Lung (tissue), 12 donors: ENCODE data around the gene SYNGR4. TPM values are rescaled to one million over a fixed set of nuclear protein-coding genes. Genes with fewer than 3 reads are reported as not detected.

Experiments
- ATAC-seq: fragments of 200-7000 bp; cut with Tn5 transposase; one replicate; pipeline ENCODE4 v1.9.1; 2020; ENCODE audit warnings: moderate number of reproducible peaks; ENCODE audit not compliant: insufficient read depth, low FRiP score
- DNase-seq, 3 donors: peaks; one replicate each; pipeline ENCODE4 v3.0.0-alpha.2; 2013 to 2017
- H3K27ac ChIP-seq, 2 donors: one replicate each; pipeline ENCODE4 v1.5.1; 2013; ENCODE audit warnings: mild to moderate bottlenecking in 2 of 2, moderate library complexity in 2 of 2, control low read depth in 1 of 2, inconsistent platforms in 1 of 2, low read depth in 1 of 2, low read length in 1 of 2
- H3K27me3 ChIP-seq, 3 donors: one replicate each; pipeline ENCODE4 v1.5.1; 2013; ENCODE audit warnings: low read length in 2 of 3; ENCODE audit not compliant: control insufficient read depth in 3 of 3, insufficient read depth in 3 of 3
- H3K36me3 ChIP-seq, 4 donors: one replicate each; pipeline ENCODE4 v1.5.1; 2013; ENCODE audit warnings: low read length in 4 of 4, mild to moderate bottlenecking in 1 of 4, moderate library complexity in 1 of 4; ENCODE audit not compliant: control insufficient read depth in 4 of 4, insufficient read depth in 4 of 4
- H3K4me1 ChIP-seq, 5 donors: one replicate each; pipeline ENCODE4 v1.5.1; 2013; ENCODE audit warnings: low read length in 5 of 5, mild to moderate bottlenecking in 2 of 5, moderate library complexity in 1 of 5; ENCODE audit not compliant: control insufficient read depth in 5 of 5, insufficient read depth in 5 of 5
- H3K4me3 ChIP-seq: one replicate; pipeline ENCODE4 v1.5.1; 2013; ENCODE audit warnings: mild to moderate bottlenecking, control low read depth, moderate library complexity
- H3K9ac ChIP-seq, 2 donors: one replicate each; pipeline ENCODE4 v1.5.1; 2013; ENCODE audit warnings: low read length in 2 of 2, control low read depth in 1 of 2; ENCODE audit not compliant: insufficient read depth in 1 of 2
- H3K9me3 ChIP-seq, 4 donors: one replicate each; pipeline ENCODE4 v1.5.1; 2013; ENCODE audit warnings: low read length in 3 of 4, mild to moderate bottlenecking in 1 of 4, moderate library complexity in 1 of 4; ENCODE audit not compliant: control insufficient read depth in 4 of 4, insufficient read depth in 3 of 4
- WGBS, 2 donors: extraction: QIAGEN DNeasy Blood & Tissue Kit; methylation state at CpG; one replicate each; pipeline ENCODE4 v1.1.7; 2013; 5-methylcytosine and 5-hydroxymethylcytosine counted together
- polyA plus RNA-seq, 2 donors: library from polyadenylated mRNA; stranded (reverse); fragments of 200-250 nt; gene quantifications; one replicate each; pipeline ENCODE4 v1.2.1, GENCODE V29; 2013
- total RNA-seq, 2 donors: library from RNA; depleted of rRNA in 1 of 2; stranded (reverse); fragments of >200 nt in 1 of 2; gene quantifications; one replicate each; pipeline ENCODE4 v1.2.1, GENCODE V29; 2014 to 2021
- TF ChIP-seq, protein P1 (sequence below): IDR thresholded peaks from 2 replicates; pipeline ENCODE4 v1.5.1; 2012; ENCODE audit warnings: mild to moderate bottlenecking; ENCODE audit errors: control extremely low read depth, extremely low read depth
- donor health status: control.
- donor health status: control.
- donor health status: Bipolar disorder and iron deficiency.
- donor health status: healthy.
- donor health status: DM: yes; HTN: yes; CAD: no.

SYNGR4 gene
- total and polyA plus RNA-seq, 4 donors: not detected

DNA sequence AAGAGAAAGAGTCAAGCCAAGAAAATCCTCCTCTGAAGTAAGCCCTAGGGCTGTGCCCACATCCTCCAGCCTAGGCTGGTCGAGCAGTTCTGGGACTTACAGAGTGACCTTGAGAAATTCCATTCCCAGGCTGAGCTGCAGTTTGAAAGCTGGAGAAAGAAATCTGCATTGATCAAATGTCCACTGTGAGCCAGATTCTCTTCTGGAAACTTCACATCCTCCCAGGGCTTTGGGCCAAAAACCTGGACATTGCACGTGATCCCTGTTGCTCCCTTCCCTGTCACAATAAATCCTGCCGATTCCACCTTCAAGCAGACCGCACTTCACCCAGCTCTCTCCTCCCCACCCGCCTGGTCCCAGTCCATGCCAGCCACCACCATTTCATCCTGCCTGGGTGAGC lies 16.1 kb upstream of the SYNGR4 start:
- Histone ChIP-seq H3K4me3 (no peak overlapping the region), H3K9me3 (no peaks in the 10 kb centered on the region), H3K27me3 (no peaks in the 10 kb centered on the region)

DNA sequence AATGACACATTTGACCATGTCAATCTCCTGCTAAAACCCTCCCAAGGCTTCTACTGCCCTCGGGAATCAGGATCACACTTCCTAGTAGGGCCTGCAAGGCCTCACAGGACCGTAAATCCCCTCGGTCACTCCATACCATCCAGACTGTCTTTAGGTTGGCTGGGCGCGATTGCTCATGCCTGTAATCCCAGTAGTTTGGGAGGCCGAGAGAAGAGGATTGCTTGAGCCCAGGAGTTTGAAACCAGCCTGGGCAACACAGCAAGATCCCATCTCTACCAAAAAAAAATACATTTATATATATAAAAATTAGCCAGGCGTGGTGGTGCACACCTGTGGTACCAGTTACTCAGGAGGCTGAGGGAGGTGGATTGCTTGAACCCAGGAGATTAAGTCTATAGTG lies 15.4 kb upstream of the SYNGR4 start:
- Histone ChIP-seq H3K9ac (no peak overlapping the region), H3K36me3 (no peaks in the 10 kb centered on the region), H3K9me3 (no peaks in the 10 kb centered on the region), H3K4me1 (peaks cover 0 to 2% (median 0%) of the 10 kb centered on the region in 5 donors), H3K4me3 (no peak overlapping the region), H3K27me3 (no peaks in the 10 kb centered on the region), H3K27ac (no peak overlapping the region)
- DNase-seq: no peak
- WGBS, 2 donors: 91 to 92% methylated on average over 7 of the region's 7 CpGs
- no peak for ATAC-seq
- TF ChIP-seq, protein P1, sequence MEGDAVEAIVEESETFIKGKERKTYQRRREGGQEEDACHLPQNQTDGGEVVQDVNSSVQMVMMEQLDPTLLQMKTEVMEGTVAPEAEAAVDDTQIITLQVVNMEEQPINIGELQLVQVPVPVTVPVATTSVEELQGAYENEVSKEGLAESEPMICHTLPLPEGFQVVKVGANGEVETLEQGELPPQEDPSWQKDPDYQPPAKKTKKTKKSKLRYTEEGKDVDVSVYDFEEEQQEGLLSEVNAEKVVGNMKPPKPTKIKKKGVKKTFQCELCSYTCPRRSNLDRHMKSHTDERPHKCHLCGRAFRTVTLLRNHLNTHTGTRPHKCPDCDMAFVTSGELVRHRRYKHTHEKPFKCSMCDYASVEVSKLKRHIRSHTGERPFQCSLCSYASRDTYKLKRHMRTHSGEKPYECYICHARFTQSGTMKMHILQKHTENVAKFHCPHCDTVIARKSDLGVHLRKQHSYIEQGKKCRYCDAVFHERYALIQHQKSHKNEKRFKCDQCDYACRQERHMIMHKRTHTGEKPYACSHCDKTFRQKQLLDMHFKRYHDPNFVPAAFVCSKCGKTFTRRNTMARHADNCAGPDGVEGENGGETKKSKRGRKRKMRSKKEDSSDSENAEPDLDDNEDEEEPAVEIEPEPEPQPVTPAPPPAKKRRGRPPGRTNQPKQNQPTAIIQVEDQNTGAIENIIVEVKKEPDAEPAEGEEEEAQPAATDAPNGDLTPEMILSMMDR: no peak

More for the DNA sequence above, 16.1 kb upstream of the SYNGR4 start:
- H3K27ac ChIP-seq: no peak overlapping the region
- ATAC-seq: no peak
- peaks cover 0 to 2% (median 0%) of the 10 kb centered on the region in 5 donors for H3K4me1 ChIP-seq
- no peaks in the 10 kb centered on the region for H3K36me3 ChIP-seq
- TF ChIP-seq, protein P1: no peak
- peak in 2 of 3 donors; percentile 24 to 50 for DNase-seq
- 62 to 74% methylated on average over 5 of the region's 5 CpGs for WGBS, 2 donors
- H3K9ac ChIP-seq: no peak overlapping the region

DNA sequence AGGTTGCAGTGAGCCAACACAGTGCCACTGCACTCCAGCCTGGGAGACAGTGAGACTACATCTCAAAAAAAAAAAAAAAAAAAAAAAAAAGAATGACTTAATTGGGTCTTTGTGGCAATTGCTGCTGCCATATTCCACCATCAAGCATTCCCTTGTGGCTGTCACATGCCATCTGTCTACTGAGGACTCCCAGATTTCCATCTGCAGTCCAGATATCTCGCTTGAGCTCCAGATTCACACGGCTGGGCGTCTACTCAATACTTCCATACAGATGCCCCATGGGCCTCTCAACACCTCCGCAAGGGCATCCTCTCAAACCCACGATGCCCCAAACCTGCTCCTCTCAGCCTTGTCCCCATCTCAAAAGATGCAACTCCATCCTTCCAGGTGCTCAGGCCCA lies 13.3 kb upstream of the SYNGR4 start:
- TF ChIP-seq, protein P1: no peak
- Histone ChIP-seq H3K27ac (no peak overlapping the region), H3K4me3 (no peak overlapping the region), H3K4me1 (peaks cover 0 to 2% (median 0%) of the 10 kb centered on the region in 5 donors), H3K9ac (no peak overlapping the region), H3K9me3 (no peaks in the 10 kb centered on the region), H3K36me3 (no peaks in the 10 kb centered on the region), H3K27me3 (no peaks in the 10 kb centered on the region)
- no peak for ATAC-seq
- WGBS, 2 donors: 95% methylated on average over 5 of the region's 5 CpGs
- DNase-seq: no peak

DNA sequence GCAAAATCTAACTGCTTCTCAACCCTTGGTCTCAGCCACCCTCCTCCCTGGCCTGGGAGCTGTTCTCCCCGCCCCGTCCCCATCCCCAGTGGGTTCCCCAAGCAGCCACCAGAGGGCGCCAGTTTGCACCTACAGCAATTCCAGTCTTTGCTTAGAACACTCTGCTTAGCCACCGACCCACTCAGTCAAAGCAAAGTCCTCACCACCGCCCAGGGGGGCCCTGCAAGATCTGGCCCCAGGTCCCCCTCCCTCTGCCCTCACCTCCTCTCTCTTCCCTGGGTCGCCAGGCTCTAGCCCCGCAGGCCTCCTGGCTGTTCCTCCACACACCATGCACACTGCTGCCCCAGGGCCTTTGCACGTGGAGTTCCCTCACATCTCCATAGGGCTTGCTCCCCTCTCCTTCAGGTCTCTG lies 12.8 kb upstream of the SYNGR4 start:
- WGBS, 2 donors: 40 to 45% methylated on average over 8 of the region's 8 CpGs
- Histone ChIP-seq H3K36me3 (no peaks in the 10 kb centered on the region), H3K4me1 (peaks cover 0 to 2% (median 0%) of the 10 kb centered on the region in 5 donors), H3K4me3 (no peak overlapping the region), H3K9ac (no peak overlapping the region), H3K27me3 (no peaks in the 10 kb centered on the region), H3K27ac (no peak overlapping the region), H3K9me3 (no peaks in the 10 kb centered on the region)
- DNase-seq (peak; percentile 51 to 67 (median 51)), ATAC-seq (peak; percentile 66)
- TF ChIP-seq, protein P1: peak; percentile 42
